Thoracic aorta (tissue), 2 donors: ENCODE data around the gene GTF3C4. TPM values are rescaled to one million over a fixed set of nuclear protein-coding genes. Genes with fewer than 3 reads are reported as not detected.

Experiments
- ATAC-seq: fragments of 150-250 bp; one replicate; pipeline ENCODE4 v1.8.0; 2017; ENCODE audit warnings: low read depth; ENCODE audit not compliant: insufficient number of reproducible peaks, low FRiP score
- DNase-seq: peaks from one replicate; pipeline ENCODE4 v3.0.0-alpha.2; 2020; ENCODE audit warnings: low spot score
- H3K27ac ChIP-seq, 2 donors: fragments of 200-600 bp; sonication (generic); 1 replicate in 1 of 2; 2 replicates in 1 of 2; pipeline ENCODE4 v1.5.1; 2016; ENCODE audit warnings: mild to moderate bottlenecking in 2 of 2, moderate library complexity in 2 of 2
- H3K27me3 ChIP-seq: fragments of 200-600 bp; sonication (generic); replicated peaks from 2 replicates; pipeline ENCODE4 v1.6.0; 2016; ENCODE audit warnings: mild to moderate bottlenecking; ENCODE audit not compliant: insufficient read depth
- H3K36me3 ChIP-seq: fragments of 200-600 bp; sonication (generic); one replicate; pipeline ENCODE4 v1.5.1; 2016
- H3K4me1 ChIP-seq, 2 donors: fragments of 200-600 bp; sonication (generic); 1 replicate in 1 of 2; 2 replicates in 1 of 2; pipeline versions ENCODE4 v1.5.1 to v1.6.0; 2016; ENCODE audit warnings: low read depth in 2 of 2, mild to moderate bottlenecking in 1 of 2; ENCODE audit not compliant: control insufficient read depth in 1 of 2
- H3K4me3 ChIP-seq: fragments of 200-600 bp; sonication (generic); 2 replicates; pipeline ENCODE4 v1.5.1; 2016; ENCODE audit warnings: mild to moderate bottlenecking
- H3K9me3 ChIP-seq: fragments of 200-600 bp; sonication (generic); 2 replicates; pipeline ENCODE4 v1.5.1; 2016
- total RNA-seq, 2 donors: library from RNA; depleted of rRNA; stranded (reverse); fragments of >200 nt; gene quantifications; one replicate each; pipeline versions ENCODE4 v1.1.0 to v1.2.3, GENCODE V29; 2016
- TF ChIP-seq, protein P1 (sequence below): fragments of 200-600 bp; sonication (generic); IDR thresholded peaks from one replicate; pipeline ENCODE4 v1.5.1; 2019; ENCODE audit warnings: antibody characterized with exemption

GTF3C4 gene
- total RNA-seq = 10 to 100 TPM in 1 of 2 donors, 1 to 10 TPM in 1; 7.2 to 16.4 TPM

DNA sequence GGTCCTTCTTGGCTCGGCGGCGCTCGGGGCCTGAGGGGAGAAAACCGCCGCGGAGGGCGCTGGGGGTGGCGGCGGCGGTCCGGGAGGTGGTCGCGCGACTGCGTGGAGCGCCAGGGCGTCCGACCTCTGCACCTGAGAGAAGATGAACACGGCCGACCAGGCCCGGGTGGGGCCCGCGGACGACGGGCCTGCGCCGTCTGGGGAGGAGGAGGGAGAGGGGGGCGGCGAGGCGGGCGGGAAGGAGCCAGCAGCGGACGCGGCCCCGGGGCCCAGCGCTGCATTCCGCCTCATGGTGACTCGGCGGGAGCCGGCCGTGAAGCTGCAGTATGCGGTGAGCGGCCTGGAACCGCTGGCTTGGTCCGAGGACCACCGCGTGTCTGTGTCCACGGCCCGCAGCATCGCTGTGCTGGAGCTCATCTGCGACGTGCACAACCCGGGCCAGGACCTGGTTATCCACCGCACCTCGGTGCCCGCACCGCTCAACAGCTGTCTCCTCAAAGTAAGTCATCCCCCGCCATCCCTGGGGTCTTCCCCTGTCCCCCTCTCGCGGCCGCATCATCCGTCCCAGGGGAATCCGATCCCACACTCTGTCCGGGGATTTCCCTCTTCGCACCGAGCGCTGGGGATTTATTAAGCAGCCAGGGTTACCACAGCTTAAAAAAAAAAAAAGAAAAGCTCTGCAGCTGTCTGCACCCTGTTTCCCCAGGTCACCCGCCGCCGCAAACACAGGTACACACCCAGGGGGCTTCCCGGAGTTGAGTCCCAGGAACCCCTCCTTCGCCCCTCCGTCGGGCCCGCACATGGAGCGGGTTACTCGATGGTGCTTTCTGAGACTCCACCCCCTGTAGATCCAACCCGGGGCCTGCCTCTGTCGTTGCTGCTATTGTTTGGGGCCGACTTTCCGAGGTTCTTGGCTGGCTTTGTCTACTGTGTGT lies at the start of gene GTF3C4:
Gene GTF3C4 (plus strand): TSS at position 8 of the 935 bp plus-strand sequence. CDS start 135 bp downstream, at position 143.
- DNase-seq (peak; percentile 4), ATAC-seq (peak; percentile 39)
- Histone ChIP-seq H3K4me1 (peaks cover 14 to 45% of the 10 kb centered on the region in 2 donors), H3K27me3 (no peaks in the 10 kb centered on the region), H3K27ac (peak within 1 kb of the TSS; percentile 95 to 98), H3K4me3 (peak within 1 kb of the TSS; percentile 94), H3K9me3 (no peaks in the 10 kb centered on the region), H3K36me3 (no peaks in the 10 kb centered on the region)
- TF ChIP-seq, protein P1, sequence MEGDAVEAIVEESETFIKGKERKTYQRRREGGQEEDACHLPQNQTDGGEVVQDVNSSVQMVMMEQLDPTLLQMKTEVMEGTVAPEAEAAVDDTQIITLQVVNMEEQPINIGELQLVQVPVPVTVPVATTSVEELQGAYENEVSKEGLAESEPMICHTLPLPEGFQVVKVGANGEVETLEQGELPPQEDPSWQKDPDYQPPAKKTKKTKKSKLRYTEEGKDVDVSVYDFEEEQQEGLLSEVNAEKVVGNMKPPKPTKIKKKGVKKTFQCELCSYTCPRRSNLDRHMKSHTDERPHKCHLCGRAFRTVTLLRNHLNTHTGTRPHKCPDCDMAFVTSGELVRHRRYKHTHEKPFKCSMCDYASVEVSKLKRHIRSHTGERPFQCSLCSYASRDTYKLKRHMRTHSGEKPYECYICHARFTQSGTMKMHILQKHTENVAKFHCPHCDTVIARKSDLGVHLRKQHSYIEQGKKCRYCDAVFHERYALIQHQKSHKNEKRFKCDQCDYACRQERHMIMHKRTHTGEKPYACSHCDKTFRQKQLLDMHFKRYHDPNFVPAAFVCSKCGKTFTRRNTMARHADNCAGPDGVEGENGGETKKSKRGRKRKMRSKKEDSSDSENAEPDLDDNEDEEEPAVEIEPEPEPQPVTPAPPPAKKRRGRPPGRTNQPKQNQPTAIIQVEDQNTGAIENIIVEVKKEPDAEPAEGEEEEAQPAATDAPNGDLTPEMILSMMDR = no peak

DNA sequence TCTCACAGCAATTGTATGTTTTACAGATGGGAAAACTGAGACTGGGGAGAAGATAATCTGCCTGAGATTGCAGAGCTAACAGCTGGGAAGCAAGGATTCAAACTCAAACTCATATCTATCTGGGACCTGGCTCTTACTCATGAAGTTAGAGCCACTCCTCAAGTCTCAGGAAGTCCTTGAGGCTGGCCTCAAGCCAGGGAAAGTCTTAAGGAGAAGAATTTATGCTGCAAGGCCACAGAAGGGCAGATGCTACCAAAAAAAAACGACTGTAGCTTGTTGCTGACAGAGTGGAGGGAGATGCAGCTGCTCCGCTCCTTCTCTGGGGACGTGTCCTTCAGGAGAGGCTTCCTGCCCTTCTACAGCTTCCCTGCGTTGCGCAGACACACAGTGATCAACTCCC lies 48.1 kb upstream of the GTF3C4 start:
- Histone ChIP-seq H3K27me3 (no peaks in the 10 kb centered on the region), H3K9me3 (no peaks in the 10 kb centered on the region), H3K36me3 (peaks cover 18% of the 10 kb centered on the region), H3K27ac (no peak overlapping the region), H3K4me3 (no peak overlapping the region), H3K4me1 (no peaks in the 10 kb centered on the region)
- no peak for ATAC-seq
- TF ChIP-seq, protein P1 = no peak
- DNase-seq = no peak

DNA sequence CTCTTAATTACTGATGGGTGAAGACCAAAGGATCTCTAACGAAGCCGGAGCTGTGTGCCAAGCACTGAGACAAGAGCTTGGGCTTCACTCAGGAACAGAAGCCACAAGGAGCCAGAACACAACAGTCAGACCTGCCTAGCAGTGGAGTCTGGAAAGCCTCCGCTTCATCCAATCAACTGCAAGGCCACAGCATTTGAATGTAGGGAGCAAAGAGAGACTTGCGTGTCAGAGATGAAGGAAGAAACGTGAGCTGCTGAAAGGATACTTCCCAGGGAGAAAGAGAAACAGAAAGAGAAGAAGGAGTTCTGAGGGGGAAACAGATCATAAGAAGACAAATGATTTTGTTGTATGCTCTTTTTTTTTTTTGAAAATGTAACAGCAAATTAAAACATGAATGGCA lies 44.0 kb upstream of the GTF3C4 start:
- DNase-seq = no peak
- H3K27me3 ChIP-seq = no peaks in the 10 kb centered on the region
- TF ChIP-seq, protein P1 = no peak
- H3K9me3 ChIP-seq = no peaks in the 10 kb centered on the region
- no peak overlapping the region for H3K4me3 ChIP-seq
- no peak for ATAC-seq
- H3K36me3 ChIP-seq = peaks cover 40% of the 10 kb centered on the region
- no peaks in the 10 kb centered on the region for H3K4me1 ChIP-seq
- H3K27ac ChIP-seq = no peak overlapping the region

GRCh38 chr9:132627106-132627505 lies 43.2 kb upstream of the GTF3C4 start:
- Histone ChIP-seq H3K27ac (no peak overlapping the region), H3K36me3 (peaks cover 45% of the 10 kb centered on the region), H3K4me3 (no peak overlapping the region), H3K9me3 (no peaks in the 10 kb centered on the region), H3K27me3 (no peaks in the 10 kb centered on the region), H3K4me1 (no peaks in the 10 kb centered on the region)
- TF ChIP-seq, protein P1 = no peak
- ATAC-seq (no peak), DNase-seq (no peak)

DNA sequence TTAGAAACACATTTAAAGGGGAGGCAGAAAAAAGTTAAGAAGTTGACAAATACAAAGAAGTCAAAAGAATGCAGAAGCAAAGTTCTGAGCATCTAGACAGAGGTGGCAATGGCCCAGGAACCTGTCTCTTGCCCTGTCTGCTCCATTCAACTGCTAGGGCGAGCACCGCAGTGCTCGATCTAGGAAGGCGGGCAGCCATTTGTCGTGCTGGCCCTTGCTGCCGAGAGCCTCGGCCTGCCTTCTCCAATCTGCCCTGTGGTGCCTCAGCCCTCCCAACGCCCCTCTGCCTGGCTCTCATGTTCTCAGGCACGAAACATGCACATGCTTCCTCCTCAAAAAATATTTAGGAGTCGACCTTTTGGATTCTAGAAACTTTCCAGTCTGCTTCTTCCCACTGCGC lies 42.7 kb upstream of the GTF3C4 start:
- Histone ChIP-seq H3K27ac (no peak overlapping the region), H3K4me1 (no peaks in the 10 kb centered on the region), H3K4me3 (no peak overlapping the region), H3K36me3 (peaks cover 45% of the 10 kb centered on the region), H3K9me3 (no peaks in the 10 kb centered on the region), H3K27me3 (no peaks in the 10 kb centered on the region)
- TF ChIP-seq, protein P1 = no peak
- ATAC-seq (no peak), DNase-seq (no peak)
